IMR-90 (cell line): ENCODE measurements around the gene CYSRT1. TPM values are rescaled to one million over a fixed set of nuclear protein-coding genes. Genes with fewer than 3 reads are reported as not detected.

Source experiments
- ATAC-seq: fragments of 200-7000 bp; cut with Tn5 transposase; 2 replicates; pipeline ENCODE4 v1.9.1; 2020; ENCODE audit warnings: low read depth, mild to moderate bottlenecking, moderate library complexity
- BruUV-seq: library from RNA; stranded (reverse); fragments of 400-500 nt; replicated peaks from 2 replicates; lab custom pipeline; 2021; lab: Mats Ljungman, UMichigan
- CTCF ChIA-PET: fragments of 300-600 bp; formaldehyde crosslinking; extraction: SDS; loops from one replicate; lab custom pipeline; 2021; ENCODE audit warnings: antibody characterized with exemption; lab: Yijun Ruan, JAX
- POLR2A ChIA-PET: fragments of 300-600 bp; sonication (Branson Sonifier 250); formaldehyde crosslinking; loops from one replicate; lab custom pipeline; 2022; ENCODE audit warnings: antibody characterized with exemption; ENCODE audit not compliant: unreplicated experiment; lab: Charles Lee
- DNase-seq: peaks from one replicate; pipeline ENCODE4 v3.0.0; 2013
- H2AFZ ChIP-seq: replicated peaks from 2 replicates; pipeline ENCODE3; 2013; ENCODE audit warnings: low read length, mild to moderate bottlenecking; ENCODE audit not compliant: poor library complexity
- H2AK5ac ChIP-seq: 2 replicates; pipeline ENCODE4 v1.6.1; 2013; ENCODE audit warnings: low read depth, low read length, inconsistent platforms
- H2AK9ac ChIP-seq: replicated peaks from 2 replicates; pipeline ENCODE3; 2013; ENCODE audit warnings: mild to moderate bottlenecking, low read depth, low read length, moderate library complexity; ENCODE audit not compliant: poor library complexity
- H2BK120ac ChIP-seq: 2 replicates; pipeline ENCODE4 v1.6.1; 2013; ENCODE audit warnings: low read depth, low read length, inconsistent platforms
- H2BK15ac ChIP-seq: 3 replicates; pipeline ENCODE4 v1.6.1; 2013; ENCODE audit warnings: low read depth, low read length, inconsistent platforms
- H2BK20ac ChIP-seq: 2 replicates; pipeline ENCODE4 v1.6.1; 2013; ENCODE audit warnings: low read depth, mild to moderate bottlenecking, inconsistent platforms, low read length, moderate library complexity
- H2BK5ac ChIP-seq: 2 replicates; pipeline ENCODE4 v1.6.1; 2013; ENCODE audit warnings: mild to moderate bottlenecking, low read depth, low read length, inconsistent platforms; ENCODE audit not compliant: poor library complexity, severe bottlenecking
- H3K14ac ChIP-seq: replicated peaks from 2 replicates; pipeline ENCODE4 v1.6.1; 2013; ENCODE audit warnings: low read depth, low read length, inconsistent platforms
- H3K18ac ChIP-seq: 2 replicates; pipeline ENCODE4 v1.6.1; 2013; ENCODE audit warnings: low read depth, low read length, control low read depth
- H3K23ac ChIP-seq: 2 replicates; pipeline ENCODE4 v1.6.1; 2013; ENCODE audit warnings: low read depth, low read length, inconsistent platforms
- H3K27ac ChIP-seq: 2 replicates; pipeline ENCODE4 v1.5.1; 2013; ENCODE audit warnings: mild to moderate bottlenecking, control low read depth, low read length; ENCODE audit not compliant: insufficient read depth
- H3K27me3 ChIP-seq: 2 replicates; pipeline ENCODE4 v1.6.1; 2013; ENCODE audit warnings: low read length; ENCODE audit not compliant: control insufficient read depth, insufficient read depth
- H3K36me3 ChIP-seq: 2 replicates; pipeline ENCODE4 v1.6.1; 2013; ENCODE audit warnings: low read length, mixed read lengths; ENCODE audit not compliant: control insufficient read depth, insufficient read depth
- H3K4ac ChIP-seq: 2 replicates; pipeline ENCODE4 v1.6.1; 2013; ENCODE audit warnings: low read depth, low read length, inconsistent platforms
- H3K4me1 ChIP-seq: 2 replicates; pipeline ENCODE4 v1.6.1; 2013; ENCODE audit warnings: low read length, mixed read lengths; ENCODE audit not compliant: control insufficient read depth, insufficient read depth
- H3K4me2 ChIP-seq: 2 replicates; pipeline ENCODE4 v1.6.1; 2013; ENCODE audit warnings: low read depth, mild to moderate bottlenecking, control low read depth, low read length, moderate library complexity
- H3K4me3 ChIP-seq: 2 replicates; pipeline ENCODE4 v1.5.1; 2013; ENCODE audit warnings: low read depth, mild to moderate bottlenecking, control low read depth, low read length, moderate library complexity; ENCODE audit not compliant: insufficient read depth
- H3K56ac ChIP-seq: 2 replicates; pipeline ENCODE4 v1.6.1; 2013; ENCODE audit warnings: low read length, inconsistent platforms; ENCODE audit not compliant: insufficient read depth; ENCODE audit errors: extremely low read depth
- H3K79me1 ChIP-seq, 2 experiments: 2 replicates each; pipeline ENCODE4 v1.6.1; 2013; ENCODE audit warnings: low read length in 2 of 2, inconsistent platforms in 1 of 2, low read depth in 1 of 2
- H3K9ac ChIP-seq: 2 replicates; pipeline ENCODE4 v1.6.1; 2013; ENCODE audit warnings: low read depth, low read length, control low read depth
- H3K9me1 ChIP-seq: 2 replicates; pipeline ENCODE4 v1.6.1; 2013; ENCODE audit warnings: low read length, inconsistent platforms; ENCODE audit not compliant: insufficient read depth
- H3K9me3 ChIP-seq: 2 replicates; pipeline ENCODE4 v1.6.1; 2013; ENCODE audit warnings: low read length; ENCODE audit not compliant: control insufficient read depth, insufficient read depth
- H4K20me1 ChIP-seq: 2 replicates; pipeline ENCODE4 v1.6.1; 2013; ENCODE audit warnings: low read length, inconsistent platforms; ENCODE audit not compliant: insufficient read depth
- H4K5ac ChIP-seq: 2 replicates; pipeline ENCODE4 v1.6.1; 2013; ENCODE audit warnings: mild to moderate bottlenecking, low read depth, low read length, control low read depth
- H4K8ac ChIP-seq, 2 experiments: 2 replicates each; pipeline ENCODE4 v1.6.1; 2013; ENCODE audit warnings: low read depth in 2 of 2, low read length in 2 of 2, control low read depth in 1 of 2, inconsistent platforms in 1 of 2
- H4K91ac ChIP-seq: 2 replicates; pipeline ENCODE4 v1.6.1; 2013; ENCODE audit warnings: low read depth, low read length, inconsistent platforms; ENCODE audit not compliant: insufficient read depth
- BHLHE40 ChIP-seq: fragments of 150-350 bp; IDR thresholded peaks from 2 replicates; pipeline ENCODE4 v1.6.1; 2016; ENCODE audit warnings: mild to moderate bottlenecking, low read depth, low read length
- CHD1 ChIP-seq: IDR thresholded peaks from 2 replicates; pipeline ENCODE4 v1.6.1; 2012; ENCODE audit warnings: low read depth, low read length, improper control_type of control experiment
- FOS ChIP-seq: fragments of 150-350 bp; IDR thresholded peaks from 2 replicates; pipeline ENCODE4 v1.6.1; 2016; ENCODE audit warnings: low read depth, low read length
- MAZ ChIP-seq: IDR thresholded peaks from 2 replicates; pipeline ENCODE4 v1.6.1; 2012; ENCODE audit warnings: low read depth, mild to moderate bottlenecking, low read length, improper control_type of control experiment, moderate library complexity, borderline replicate concordance
- MXI1 ChIP-seq: IDR thresholded peaks from 2 replicates; pipeline ENCODE4 v1.6.1; 2012; ENCODE audit warnings: low read depth, mild to moderate bottlenecking, low read length, moderate library complexity, borderline replicate concordance
- NFE2L2 ChIP-seq: fragments of 150-350 bp; IDR thresholded peaks from 2 replicates; pipeline ENCODE4 v1.6.1; 2016; ENCODE audit warnings: low read depth, mild to moderate bottlenecking, low read length
- POLR2A ChIP-seq: IDR thresholded peaks from 2 replicates; pipeline ENCODE4 v1.6.1; 2012; ENCODE audit warnings: mild to moderate bottlenecking, low read depth, low read length
- RAD21 ChIP-seq: IDR thresholded peaks from 2 replicates; pipeline ENCODE4 v1.6.1; 2012; ENCODE audit warnings: low read length, improper control_type of control experiment
- RCOR1 ChIP-seq: IDR thresholded peaks from 2 replicates; pipeline ENCODE4 v1.6.1; 2012; ENCODE audit warnings: mild to moderate bottlenecking, low read length, improper control_type of control experiment; ENCODE audit not compliant: insufficient replicate concordance
- SMC3 ChIP-seq: fragments of 150-350 bp; IDR thresholded peaks from 2 replicates; pipeline ENCODE4 v1.6.1; 2016; ENCODE audit warnings: low read depth, mild to moderate bottlenecking, antibody characterized with exemption, low read length, moderate library complexity
- WGBS, 2 experiments: methylation state at CpG; one replicate each; pipeline versions ENCODE4 v1.1.5 to v1.1.7; 2013; ENCODE audit warnings: missing lambda C conversion rate in 2 of 2; ENCODE audit not compliant: insufficient read length in 1 of 2; ENCODE audit errors: extremely low coverage in 2 of 2; 5-methylcytosine and 5-hydroxymethylcytosine counted together
- dilution Hi-C: fragments of 300-500 bp; cut with HindIII; formaldehyde crosslinking; loops from one replicate; pipeline ENCODE4 v1.14.3; 2018; ENCODE audit warnings: low sequenced_read_pairs; ENCODE audit not compliant: unreplicated experiment
- in situ Hi-C: fragments of 300-500 bp; cut with MboI; formaldehyde crosslinking; loops from 3 replicates; pipeline ENCODE4 v1.14.3; 2019; ENCODE audit warnings: low sequenced_read_pairs, inconsistent platforms, mixed read lengths
- intact Hi-C: fragments of 100-400 bp; cut with micrococcal nuclease; formaldehyde crosslinking; loops from 2 replicates; pipeline ENCODE4 v1.10.0; 2022
- polyA plus RNA-seq, 3 experiments: library from polyadenylated mRNA; depleted of rRNA; stranded (reverse); fragments of >200 nt; gene quantifications; 2 replicates each; pipeline ENCODE4 v1.2.3, GENCODE V29; 2012; ENCODE audit warnings: low replicate concordance in 1 of 3
- total RNA-seq: library from RNA; depleted of rRNA; stranded (reverse); fragments of >200 nt; gene quantifications from 2 replicates; pipeline ENCODE4 v1.2.3, GENCODE V29; 2012
- TF ChIP-seq, protein P1 (sequence below): conservative IDR thresholded peaks from 2 replicates; pipeline ENCODE4 v1.5.1; 2012; ENCODE audit warnings: mild to moderate bottlenecking, low read depth, low read length, improper control_type of control experiment

The CYSRT1 gene
- total and polyA plus RNA-seq, 2 of the 4 experiments (the other 2 are of a cell fraction) = 0.18 to 0.84 TPM

DNA sequence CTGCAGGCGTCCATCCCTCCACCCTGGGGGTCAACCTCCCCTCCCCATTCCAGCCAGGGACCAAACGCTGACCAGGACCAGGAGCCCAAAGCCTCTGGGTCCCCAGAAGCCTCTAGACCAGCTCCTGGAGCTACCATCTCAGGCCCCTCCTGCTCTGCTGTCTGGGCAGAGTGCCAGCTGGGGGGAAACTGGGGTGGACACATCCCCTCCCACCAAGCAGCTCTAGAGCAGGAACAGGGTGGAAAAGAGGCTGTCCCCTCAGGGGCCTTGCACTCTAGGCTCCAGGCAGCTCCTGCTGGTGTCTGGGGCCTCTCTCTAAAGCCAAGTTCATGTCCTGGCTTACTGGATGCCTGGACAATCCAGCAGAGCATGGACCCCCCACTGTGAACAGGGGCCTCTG lies 32.1 kb upstream of the CYSRT1 start:
- H2BK5ac ChIP-seq = no peak overlapping the region
- intact Hi-C loops = no loop called here
- in situ Hi-C loops = no loop called here
- no peak overlapping the region for H3K23ac ChIP-seq
- H2AK5ac ChIP-seq = no peak overlapping the region
- no peak overlapping the region for H2BK15ac ChIP-seq
- H3K4me3 ChIP-seq = no peak overlapping the region
- no peak overlapping the region for H2BK20ac ChIP-seq
- peaks cover 36% of the 10 kb centered on the region for H4K20me1 ChIP-seq
- no peak for TF ChIP-seq SMC3
- TF ChIP-seq RAD21 = no peak
- no peak for TF ChIP-seq FOS
- no peak for TF ChIP-seq MAZ
- no peak for TF ChIP-seq CHD1
- no peak for TF ChIP-seq NFE2L2
- TF ChIP-seq, protein P1, sequence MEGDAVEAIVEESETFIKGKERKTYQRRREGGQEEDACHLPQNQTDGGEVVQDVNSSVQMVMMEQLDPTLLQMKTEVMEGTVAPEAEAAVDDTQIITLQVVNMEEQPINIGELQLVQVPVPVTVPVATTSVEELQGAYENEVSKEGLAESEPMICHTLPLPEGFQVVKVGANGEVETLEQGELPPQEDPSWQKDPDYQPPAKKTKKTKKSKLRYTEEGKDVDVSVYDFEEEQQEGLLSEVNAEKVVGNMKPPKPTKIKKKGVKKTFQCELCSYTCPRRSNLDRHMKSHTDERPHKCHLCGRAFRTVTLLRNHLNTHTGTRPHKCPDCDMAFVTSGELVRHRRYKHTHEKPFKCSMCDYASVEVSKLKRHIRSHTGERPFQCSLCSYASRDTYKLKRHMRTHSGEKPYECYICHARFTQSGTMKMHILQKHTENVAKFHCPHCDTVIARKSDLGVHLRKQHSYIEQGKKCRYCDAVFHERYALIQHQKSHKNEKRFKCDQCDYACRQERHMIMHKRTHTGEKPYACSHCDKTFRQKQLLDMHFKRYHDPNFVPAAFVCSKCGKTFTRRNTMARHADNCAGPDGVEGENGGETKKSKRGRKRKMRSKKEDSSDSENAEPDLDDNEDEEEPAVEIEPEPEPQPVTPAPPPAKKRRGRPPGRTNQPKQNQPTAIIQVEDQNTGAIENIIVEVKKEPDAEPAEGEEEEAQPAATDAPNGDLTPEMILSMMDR = no peak
- TF ChIP-seq MXI1 = no peak
- TF ChIP-seq BHLHE40 = no peak
- TF ChIP-seq RCOR1 = no peak
- TF ChIP-seq POLR2A = no peak
- H3K27me3 ChIP-seq = no peaks in the 10 kb centered on the region
- no peak overlapping the region for H3K4ac ChIP-seq
- no peak overlapping the region for H3K27ac ChIP-seq
- WGBS, 2 experiments = no CpG with 5 or more reads among the region's 2 CpGs
- H3K9ac ChIP-seq = no peak overlapping the region
- no peak overlapping the region for H3K14ac ChIP-seq
- H2AFZ ChIP-seq = no peak overlapping the region
- no peak overlapping the region for H4K5ac ChIP-seq
- ATAC-seq = no peak
- H3K36me3 ChIP-seq = peaks cover 26% of the 10 kb centered on the region
- ChIA-PET POLR2A (no interaction called here), CTCF (no interaction called here)
- H4K91ac ChIP-seq = no peak overlapping the region
- H3K56ac ChIP-seq = no peak overlapping the region
- peaks cover 5 to 72% of the 10 kb centered on the region in 2 experiments for H3K79me1 ChIP-seq
- no peak overlapping the region for H2BK120ac ChIP-seq
- no peaks in the 10 kb centered on the region for H3K9me1 ChIP-seq
- H4K8ac ChIP-seq = no peak overlapping the region
- no peak overlapping the region for H2AK9ac ChIP-seq
- BruUV-seq = no TSS peak
- H3K9me3 ChIP-seq = no peaks in the 10 kb centered on the region
- H3K18ac ChIP-seq = no peak overlapping the region
- peaks cover 11% of the 10 kb centered on the region for H3K4me1 ChIP-seq
- no peak for DNase-seq
- dilution Hi-C loops = no loop called here
- no peak overlapping the region for H3K4me2 ChIP-seq
